GM23338 (cell line): ENCODE measurements around the gene RAB34.

Source experiments
- CTCF ChIP-seq, 2 experiments: fragments of 200-600 bp in 1 of 2; sonication (generic) in 1 of 2; conservative IDR thresholded peaks; 2 replicates each; pipeline versions ENCODE4 v1.5.1 to v1.6.1; 2016 to 2017; ENCODE audit warnings: antibody characterized with exemption in 2 of 2, low read depth in 2 of 2, mild to moderate bottlenecking in 2 of 2, moderate library complexity in 1 of 2
- EZH2phosphoT487 ChIP-seq: fragments of 200-600 bp; sonication (generic); IDR thresholded peaks from one replicate; pipeline ENCODE4 v1.8.1; 2018; ENCODE audit warnings: antibody characterized with exemption; ENCODE audit not compliant: unreplicated experiment
- POLR2AphosphoS5 ChIP-seq: IDR thresholded peaks from 2 replicates; pipeline ENCODE4 v1.6.1; 2016; ENCODE audit warnings: antibody characterized with exemption, low read depth
- REST ChIP-seq: IDR thresholded peaks from one replicate; pipeline ENCODE4 v1.6.1; 2018; ENCODE audit warnings: antibody characterized with exemption; ENCODE audit not compliant: unreplicated experiment
- STAT1 ChIP-seq: IDR thresholded peaks from one replicate; pipeline ENCODE4 v1.6.1; 2016; ENCODE audit warnings: antibody characterized with exemption; ENCODE audit not compliant: unreplicated experiment

- TF ChIP-seq EZH2phosphoT487 = no peak
- TF ChIP-seq POLR2AphosphoS5 = peak; percentile 53; the same call in 1 of the 2 replicates
- no peak for TF ChIP-seq CTCF (conservative IDR thresholded peaks at IDR 0.05; ENCODE audit: low read depth in 2 of 2)
- no peak for TF ChIP-seq STAT1
- TF ChIP-seq REST = peak; percentile 13
Observed at GRCh38 chr17:28725166-28725659, 7.5 kb upstream of the RAB34 start.
